B cell (primary cell): ENCODE measurements around the gene SAP130. TPM values are rescaled to one million over a fixed set of nuclear protein-coding genes. Genes with fewer than 3 reads are reported as not detected.

Source experiments
- ATAC-seq: fragments of 200-7000 bp; cut with Tn5 transposase; one replicate; pipeline ENCODE4 v1.10.0; 2021; ENCODE audit warnings: low read depth, mild to moderate bottlenecking, moderate number of reproducible peaks, moderate library complexity
- CTCF ChIA-PET: fragments of 350-600 bp; sonication (Branson Sonifier 250); formaldehyde crosslinking; loops from one replicate; lab custom pipeline; 2021; ENCODE audit warnings: antibody characterized with exemption, inconsistent platforms; lab: Charles Lee
- POLR2A ChIA-PET: fragments of 350-600 bp; sonication (Branson Sonifier 250); formaldehyde crosslinking; loops from one replicate; lab custom pipeline; 2021; ENCODE audit warnings: antibody characterized with exemption; lab: Charles Lee
- DNase-seq: peaks from one replicate; pipeline ENCODE4 v3.0.0; 2013
- H2AFZ ChIP-seq: 2 replicates; pipeline ENCODE4 v1.6.1; 2012; ENCODE audit warnings: mild to moderate bottlenecking, low read depth, low read length; ENCODE audit not compliant: insufficient read depth, poor library complexity, severe bottlenecking
- H3K27ac ChIP-seq, 2 donors: 1 replicate in 1 of 2; 2 replicates in 1 of 2; pipeline ENCODE4 v1.5.1; 2012 to 2013; ENCODE audit warnings: low read length in 2 of 2, mild to moderate bottlenecking in 2 of 2, moderate library complexity in 1 of 2
- H3K27me3 ChIP-seq, 4 experiments: fragments of 200-600 bp in 1 of 4; sonication (generic) in 1 of 4; replicated peaks in 1 of 4; 1 replicate in 2 of 4; 2 replicates in 2 of 4; pipeline versions ENCODE4 v1.6.1 to v1.7.0; 2013 to 2016; ENCODE audit warnings: low read length in 3 of 4, mild to moderate bottlenecking in 2 of 4, mixed read lengths in 1 of 4, moderate library complexity in 1 of 4; ENCODE audit not compliant: insufficient read depth in 4 of 4, control insufficient read depth in 3 of 4; ENCODE audit errors: control extremely low read depth in 1 of 4
- H3K36me3 ChIP-seq, 2 experiments: replicated peaks in 1 of 2; 1 replicate in 1 of 2; 2 replicates in 1 of 2; pipeline versions ENCODE4 v1.6.1 to v1.7.1; 2013; ENCODE audit warnings: low read length in 1 of 2; ENCODE audit not compliant: insufficient read depth in 2 of 2, control insufficient read depth in 1 of 2; ENCODE audit errors: control extremely low read depth in 1 of 2, extremely low read depth in 1 of 2
- H3K4me1 ChIP-seq, 2 donors: fragments of 200-600 bp in 1 of 2; sonication (generic) in 1 of 2; 1 replicate in 1 of 2; 2 replicates in 1 of 2; pipeline versions ENCODE4 v1.5.1 to v1.6.1; 2013 to 2017; ENCODE audit warnings: low read length in 2 of 2; ENCODE audit not compliant: control insufficient read depth in 2 of 2, insufficient read depth in 2 of 2
- H3K4me2 ChIP-seq: replicated peaks from 2 replicates; pipeline ENCODE3; 2012; ENCODE audit warnings: mild to moderate bottlenecking, low read depth, low read length; ENCODE audit not compliant: poor library complexity, severe bottlenecking
- H3K4me3 ChIP-seq, 5 experiments: fragments of 200-600 bp in 1 of 5; sonication (generic) in 1 of 5; 1 replicate in 3 of 5; 2 replicates in 2 of 5; pipeline versions ENCODE4 v1.5.1 to v1.7.0; 2011 to 2016; ENCODE audit warnings: low read length in 4 of 5, mild to moderate bottlenecking in 4 of 5, low read depth in 2 of 5, control low read depth in 1 of 5, moderate library complexity in 1 of 5; ENCODE audit not compliant: insufficient read depth in 1 of 5; ENCODE audit errors: control extremely low read depth in 1 of 5, extremely low read depth in 1 of 5
- H3K79me2 ChIP-seq: fragments of 200-600 bp; sonication (generic); one replicate; pipeline ENCODE4 v1.6.0; 2016; ENCODE audit warnings: low read length; ENCODE audit not compliant: control insufficient read depth, insufficient read depth
- H3K9ac ChIP-seq: fragments of 200-600 bp; sonication (generic); 2 replicates; pipeline ENCODE4 v1.6.1; 2017; ENCODE audit warnings: mild to moderate bottlenecking, low read length, moderate library complexity
- H3K9me3 ChIP-seq, 3 donors: one replicate each; pipeline versions ENCODE4 v1.6.1 to v1.7.1; 2013; ENCODE audit warnings: low read length in 2 of 3; ENCODE audit not compliant: control insufficient read depth in 2 of 3, insufficient read depth in 1 of 3; ENCODE audit errors: control extremely low read depth in 1 of 3
- H4K20me1 ChIP-seq: 2 replicates; pipeline ENCODE4 v1.6.0; 2012; ENCODE audit warnings: mild to moderate bottlenecking, low read length; ENCODE audit not compliant: insufficient read depth, control insufficient read depth, poor library complexity, severe bottlenecking
- H3K27ac Mint-ChIP-seq: one replicate; pipeline ENCODE4 v1.8.0; 2021; ENCODE audit warnings: mixed read lengths
- H3K27me3 Mint-ChIP-seq: one replicate; pipeline ENCODE4 v1.8.0; 2021; ENCODE audit warnings: mixed read lengths
- H3K4me1 Mint-ChIP-seq: one replicate; pipeline ENCODE4 v1.8.0; 2021; ENCODE audit warnings: mixed read lengths
- H3K4me3 Mint-ChIP-seq: one replicate; pipeline ENCODE4 v1.8.0; 2021; ENCODE audit warnings: mixed read lengths
- H3K9me3 Mint-ChIP-seq: one replicate; pipeline ENCODE4 v1.8.0; 2022; ENCODE audit warnings: mixed read lengths; ENCODE audit not compliant: insufficient read depth
- EZH2 ChIP-seq: IDR thresholded peaks from 2 replicates; pipeline ENCODE4 v1.6.1; 2012; ENCODE audit warnings: borderline replicate concordance, low read depth, mild to moderate bottlenecking, moderate library complexity, low read length; ENCODE audit not compliant: insufficient read depth, poor library complexity, severe bottlenecking
- WGBS: methylation state at CpG from one replicate; pipeline ENCODE4 v1.1.5; 2013; ENCODE audit warnings: missing lambda C conversion rate; ENCODE audit not compliant: insufficient coverage; 5-methylcytosine and 5-hydroxymethylcytosine counted together
- intact Hi-C: fragments of 100-400 bp; cut with micrococcal nuclease; formaldehyde crosslinking; loops from one replicate; pipeline ENCODE4 v1.10.0; 2022
- polyA plus RNA-seq: library from polyadenylated mRNA; depleted of rRNA; stranded (reverse); fragments of >200 nt; gene quantifications from 2 replicates; pipeline ENCODE4 v1.2.3, GENCODE V29; 2012
- total RNA-seq, 2 donors: library from RNA; stranded (reverse); fragments of 120-200 nt in 1 of 2; gene quantifications; 1 replicate in 1 of 2; 2 replicates in 1 of 2; pipeline versions ENCODE4 v1.2.3 to v1.2.4, GENCODE V29; 2013 to 2022
- TF ChIP-seq, protein P1 (sequence below): fragments of 200-600 bp; IDR thresholded peaks from one replicate; pipeline ENCODE4 v1.8.0; 2022; ENCODE audit warnings: antibody characterized with exemption, mild to moderate bottlenecking

The SAP130 gene
- total and polyA plus RNA-seq, 2 donors (not counting 1 experiment from before 2014, with no cell fraction given), result 13.4 to 40.1 TPM

DNA sequence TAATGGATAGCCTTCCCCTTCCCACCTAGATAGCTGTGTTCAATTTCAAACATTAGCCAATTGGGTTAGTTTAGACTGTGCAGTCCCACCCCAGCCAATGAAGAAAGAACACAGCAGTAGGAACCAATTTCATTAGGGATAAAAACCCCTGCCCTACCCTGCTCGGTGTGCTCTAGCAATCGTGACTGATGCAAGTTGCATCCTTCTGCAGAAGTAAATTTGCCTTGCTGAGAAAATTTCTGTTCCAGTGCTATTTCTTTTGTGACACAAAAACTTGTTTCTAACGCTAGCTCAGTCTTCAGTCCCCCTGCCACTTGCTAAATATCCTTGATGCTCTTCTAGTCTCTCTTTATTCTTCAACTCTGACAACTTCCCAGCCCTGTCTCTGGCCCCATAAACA is 15.2 kb upstream of the SAP130 start:
- H3K4me3 Mint-ChIP-seq, result no peak overlapping the region
- ATAC-seq, result no peak
- H3K27me3 ChIP-seq, result peaks cover 0 to 14% (median 1%) of the 10 kb centered on the region in 4 experiments
- no peaks in the 10 kb centered on the region for H4K20me1 ChIP-seq
- peaks cover 1 to 26% (median 17%) of the 10 kb centered on the region in 3 donors for H3K9me3 ChIP-seq
- no peak overlapping the region for H3K4me2 ChIP-seq
- H3K4me3 ChIP-seq, result no peak overlapping the region
- 94% methylated on average over 3 of the region's 3 CpGs for WGBS
- no peaks in the 10 kb centered on the region for H3K36me3 ChIP-seq
- DNase-seq, result no peak
- H3K9ac ChIP-seq, result no peak overlapping the region
- peaks cover 3% of the 10 kb centered on the region for H3K9me3 Mint-ChIP-seq
- H3K79me2 ChIP-seq, result no peaks in the 10 kb centered on the region
- ChIA-PET CTCF (interaction anchor here (1.1 kb wide), 1 partner anchor 34 kb away, joined by 3 read pairs; no protein-coding TSS in a partner anchor), POLR2A (no interaction called here)
- intact Hi-C loops, result no loop called here
- no peaks in the 10 kb centered on the region for H3K4me1 ChIP-seq
- peaks cover 39% of the 10 kb centered on the region for H3K27me3 Mint-ChIP-seq
- TF ChIP-seq, protein P1, sequence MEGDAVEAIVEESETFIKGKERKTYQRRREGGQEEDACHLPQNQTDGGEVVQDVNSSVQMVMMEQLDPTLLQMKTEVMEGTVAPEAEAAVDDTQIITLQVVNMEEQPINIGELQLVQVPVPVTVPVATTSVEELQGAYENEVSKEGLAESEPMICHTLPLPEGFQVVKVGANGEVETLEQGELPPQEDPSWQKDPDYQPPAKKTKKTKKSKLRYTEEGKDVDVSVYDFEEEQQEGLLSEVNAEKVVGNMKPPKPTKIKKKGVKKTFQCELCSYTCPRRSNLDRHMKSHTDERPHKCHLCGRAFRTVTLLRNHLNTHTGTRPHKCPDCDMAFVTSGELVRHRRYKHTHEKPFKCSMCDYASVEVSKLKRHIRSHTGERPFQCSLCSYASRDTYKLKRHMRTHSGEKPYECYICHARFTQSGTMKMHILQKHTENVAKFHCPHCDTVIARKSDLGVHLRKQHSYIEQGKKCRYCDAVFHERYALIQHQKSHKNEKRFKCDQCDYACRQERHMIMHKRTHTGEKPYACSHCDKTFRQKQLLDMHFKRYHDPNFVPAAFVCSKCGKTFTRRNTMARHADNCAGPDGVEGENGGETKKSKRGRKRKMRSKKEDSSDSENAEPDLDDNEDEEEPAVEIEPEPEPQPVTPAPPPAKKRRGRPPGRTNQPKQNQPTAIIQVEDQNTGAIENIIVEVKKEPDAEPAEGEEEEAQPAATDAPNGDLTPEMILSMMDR, result no peak
- TF ChIP-seq EZH2, result no peak
- no peak overlapping the region for H3K27ac ChIP-seq
- no peak overlapping the region for H3K27ac Mint-ChIP-seq
- H3K4me1 Mint-ChIP-seq, result no peaks in the 10 kb centered on the region
- H2AFZ ChIP-seq, result no peak overlapping the region

DNA sequence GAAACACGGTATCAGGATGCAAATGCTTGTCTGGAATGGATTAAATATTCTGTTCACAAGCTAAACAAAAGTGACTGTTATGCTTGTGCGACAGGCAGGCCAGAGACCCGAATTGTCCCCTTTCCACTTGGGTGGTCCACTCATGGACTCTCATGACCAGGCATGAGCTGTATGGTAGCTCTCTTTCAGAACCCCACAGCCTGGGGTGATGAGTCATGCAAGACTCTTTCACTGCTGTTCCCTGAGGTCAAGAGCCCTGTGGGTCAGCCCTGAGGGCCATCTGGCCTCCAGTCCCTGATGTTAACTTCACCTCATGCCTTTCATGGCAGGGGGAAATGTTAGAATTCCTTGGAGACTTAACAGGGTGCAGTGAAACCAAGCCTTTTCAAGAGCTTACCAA is 13.7 kb upstream of the SAP130 start:
- Histone ChIP-seq H3K4me3 (no peak overlapping the region), H2AFZ (no peak overlapping the region), H3K36me3 (no peaks in the 10 kb centered on the region), H4K20me1 (no peaks in the 10 kb centered on the region), H3K27me3 (peaks cover 0 to 14% (median 1%) of the 10 kb centered on the region in 4 experiments), H3K27ac (no peak overlapping the region), H3K9ac (no peak overlapping the region), H3K4me2 (no peak overlapping the region), H3K79me2 (no peaks in the 10 kb centered on the region), H3K9me3 (peaks cover 3 to 38% (median 31%) of the 10 kb centered on the region in 3 donors), H3K4me1 (no peaks in the 10 kb centered on the region)
- ATAC-seq (no peak), DNase-seq (no peak)
- Mint-ChIP-seq H3K9me3 (peaks cover 4% of the 10 kb centered on the region), H3K27ac (no peak overlapping the region), H3K27me3 (peaks cover 32% of the 10 kb centered on the region), H3K4me1 (no peaks in the 10 kb centered on the region), H3K4me3 (no peak overlapping the region)
- WGBS, result 93% methylated on average over 3 of the region's 3 CpGs
- intact Hi-C loops, result no loop called here
- ChIA-PET POLR2A (no interaction called here), CTCF (no interaction called here)
- TF ChIP-seq, protein P1, result no peak
- TF ChIP-seq EZH2, result no peak
